GM12878 (cell line): ENCODE data around the gene SMCO4. TPM values are rescaled to one million over a fixed set of nuclear protein-coding genes. Genes with fewer than 3 reads are reported as not detected.

Experiments
- ATAC-seq: fragments of 200-7000 bp; cut with Tn5 transposase; 3 replicates; pipeline ENCODE4 v1.9.1; 2020; ENCODE audit warnings: mild to moderate bottlenecking, moderate library complexity
- BruUV-seq: library from RNA; stranded (reverse); fragments of 400-500 nt; replicated peaks from 2 replicates; lab custom pipeline; 2021; lab: Mats Ljungman, UMichigan
- CTCF ChIA-PET: fragments of 300-600 bp; sonication (Branson Sonifier 250); formaldehyde crosslinking; extraction: SDS; loops from one replicate; lab custom pipeline; 2021; ENCODE audit warnings: inconsistent platforms; lab: Yijun Ruan, JAX
- POLR2A ChIA-PET: fragments of 350-600 bp; formaldehyde crosslinking; extraction: SDS; loops from one replicate; lab custom pipeline; 2021; ENCODE audit warnings: inconsistent platforms; lab: Charles Lee
- RAD21 ChIA-PET: fragments of 300-600 bp; sonication (Branson Sonifier 250); formaldehyde crosslinking; loops from one replicate; lab custom pipeline; 2023; ENCODE audit warnings: antibody characterized with exemption; ENCODE audit not compliant: unreplicated experiment; lab: Charles Lee
- SMC1A ChIA-PET: fragments of 300-600 bp; sonication (Branson Sonifier 250); formaldehyde crosslinking; loops from one replicate; lab custom pipeline; 2023; ENCODE audit not compliant: unreplicated experiment, uncharacterized antibody; lab: Charles Lee
- DNase-seq: peaks from one replicate; pipeline ENCODE4 v3.0.0-alpha.2; 2011; ENCODE audit warnings: low read depth, low spot score
- FAIRE-seq: peaks from 3 replicates; lab custom pipeline; 2011; peaks lifted over from hg19 to GRCh38; lab: Jason Lieb, UNC
- H2AFZ ChIP-seq: 2 replicates; pipeline ENCODE4 v1.6.0; 2011; ENCODE audit warnings: low read depth, low read length, control low read depth; ENCODE audit not compliant: control insufficient read depth
- H3K27ac ChIP-seq: 2 replicates; pipeline ENCODE4 v1.5.1; 2011; ENCODE audit warnings: control low read depth; ENCODE audit not compliant: control insufficient read depth, insufficient read depth
- H3K27me3 ChIP-seq, 2 experiments: replicated peaks in 1 of 2; 2 replicates each; pipeline versions ENCODE4 v1.6.0 to v1.6.1; 2011; ENCODE audit warnings: low read length in 1 of 2; ENCODE audit not compliant: control insufficient read depth in 2 of 2, insufficient read depth in 2 of 2
- H3K36me3 ChIP-seq, 2 experiments: 2 replicates each; pipeline ENCODE4 v1.5.1; 2011; ENCODE audit warnings: low read length in 1 of 2; ENCODE audit not compliant: control insufficient read depth in 2 of 2, insufficient read depth in 2 of 2
- H3K4me1 ChIP-seq: 2 replicates; pipeline ENCODE4 v1.6.1; 2011; ENCODE audit warnings: mild to moderate bottlenecking, low read length, moderate library complexity, mixed read lengths; ENCODE audit not compliant: control insufficient read depth, insufficient read depth
- H3K4me2 ChIP-seq: 2 replicates; pipeline ENCODE4 v1.6.0; 2011; ENCODE audit warnings: control low read depth; ENCODE audit not compliant: control insufficient read depth, insufficient read depth
- H3K4me3 ChIP-seq: fragments of 200-600 bp; sonication (generic); 2 replicates; pipeline ENCODE4 v1.5.1; 2016
- H3K79me2 ChIP-seq: 2 replicates; pipeline ENCODE4 v1.6.0; 2011; ENCODE audit warnings: low read length; ENCODE audit not compliant: control insufficient read depth, insufficient read depth
- H3K9ac ChIP-seq: 2 replicates; pipeline ENCODE4 v1.8.0; 2011; ENCODE audit warnings: low read length, control low read depth, mixed read lengths; ENCODE audit not compliant: control insufficient read depth, insufficient read depth
- H3K9me3 ChIP-seq: replicated peaks from 3 replicates; pipeline ENCODE4 v1.5.1; 2011; ENCODE audit warnings: mild to moderate bottlenecking, low read length; ENCODE audit not compliant: control insufficient read depth, insufficient read depth
- H4K20me1 ChIP-seq: 2 replicates; pipeline ENCODE4 v1.6.0; 2011; ENCODE audit not compliant: control insufficient read depth, insufficient read depth
- CTCF ChIP-seq, 3 experiments: IDR thresholded peaks in 2 of 3; conservative IDR thresholded peaks in 1 of 3; 2 replicates each; pipeline ENCODE4 v1.5.1; 2011; ENCODE audit warnings: low read depth in 3 of 3, low read length in 3 of 3, mild to moderate bottlenecking in 3 of 3, control low read depth in 2 of 3, moderate library complexity in 2 of 3, inconsistent platforms in 1 of 3, mixed read lengths in 1 of 3; ENCODE audit not compliant: control insufficient read depth in 2 of 3, insufficient read depth in 1 of 3; ENCODE audit errors: extremely low read depth in 1 of 3
- EP300 ChIP-seq, 2 experiments: fragments of 150-350 bp in 1 of 2; IDR thresholded peaks; 2 replicates each; pipeline ENCODE4 v1.6.1; 2011 to 2012; ENCODE audit warnings: low read depth in 2 of 2, low read length in 2 of 2, borderline replicate concordance in 1 of 2, improper control_type of control experiment in 1 of 2, inconsistent platforms in 1 of 2; ENCODE audit not compliant: control insufficient read depth in 1 of 2
- HDGF ChIP-seq: fragments of 450-650 bp; IDR thresholded peaks from 2 replicates; pipeline ENCODE4 v1.6.1; 2016; ENCODE audit warnings: antibody characterized with exemption
- IKZF1 ChIP-seq: fragments of 450-650 bp; conservative IDR thresholded peaks from 2 replicates; pipeline ENCODE4 v1.6.1; 2017; ENCODE audit warnings: antibody characterized with exemption, mild to moderate bottlenecking
- IKZF2 ChIP-seq, 2 experiments: fragments of 450-650 bp; IDR thresholded peaks; 2 replicates each; pipeline ENCODE4 v1.6.1; 2017; ENCODE audit warnings: mild to moderate bottlenecking in 2 of 2, moderate library complexity in 2 of 2
- MLLT1 ChIP-seq: fragments of 450-650 bp; IDR thresholded peaks from 2 replicates; pipeline ENCODE4 v1.6.1; 2016; ENCODE audit warnings: mild to moderate bottlenecking
- MXI1 ChIP-seq: fragments of 150-350 bp; IDR thresholded peaks from 2 replicates; pipeline ENCODE4 v1.6.1; 2011; ENCODE audit warnings: low read depth, mild to moderate bottlenecking, inconsistent platforms, low read length, improper control_type of control experiment
- PAX5 ChIP-seq: IDR thresholded peaks from 2 replicates; pipeline ENCODE4 v1.6.1; 2011; ENCODE audit warnings: low read depth, low read length, borderline replicate concordance
- RELB ChIP-seq: fragments of 450-650 bp; IDR thresholded peaks from 2 replicates; pipeline ENCODE4 v1.6.1; 2017; ENCODE audit warnings: low read depth, mild to moderate bottlenecking, moderate library complexity
- SUPT20H ChIP-seq: IDR thresholded peaks from 2 replicates; pipeline ENCODE4 v1.6.1; 2011; ENCODE audit warnings: low read depth, mild to moderate bottlenecking, low read length, moderate library complexity, borderline replicate concordance; ENCODE audit not compliant: control insufficient read depth
- WGBS: methylation state at CpG from one replicate; pipeline ENCODE4 v1.1.6; 2016; ENCODE audit warnings: low lambda C conversion rate; ENCODE audit not compliant: insufficient replicate concordance, insufficient coverage; ENCODE audit errors: missing lambda C conversion rate; 5-methylcytosine and 5-hydroxymethylcytosine counted together
- in situ Hi-C: fragments of 300-500 bp; cut with MboI; formaldehyde crosslinking; loops from 9 replicates; pipeline ENCODE4 v1.14.3; 2018; ENCODE audit warnings: mixed read lengths
- intact Hi-C: fragments of 100-400 bp; cut with micrococcal nuclease; formaldehyde crosslinking; loops from one replicate; pipeline ENCODE4 v1.14.2; 2022; ENCODE audit not compliant: unreplicated experiment
- polyA plus RNA-seq, 11 experiments: library from polyadenylated mRNA; depleted of rRNA in 4 of 11; unstranded in 6 of 11; stranded (reverse) in 5 of 11; fragments of >200 nt; fragmentation: Nextera tagmentation in 4 of 11; fragmentation: Illumina TruSeq in 1 of 11; extraction: Ambion mirVana in 4 of 11; extraction: Trizol in 1 of 11; gene quantifications; 1 replicate in 1 of 11; 2 replicates in 10 of 11; pipeline versions ENCODE4 v1.2.1 to v1.2.3, GENCODE V29; 2011 to 2016; ENCODE audit warnings: inconsistent platforms in 2 of 11, missing spikeins in 2 of 11, low read depth in 1 of 11
- total RNA-seq, 4 experiments: library from RNA; depleted of rRNA in 3 of 4; stranded (reverse); fragments of >200 nt in 3 of 4; fragmentation: Illumina TruSeq in 1 of 4; extraction: Trizol in 1 of 4; gene quantifications; 2 replicates each; pipeline versions ENCODE4 v1.2.1 to v1.2.3, GENCODE V29; 2013 to 2021

SMCO4 gene
- total and polyA plus RNA-seq, 10 of the 15 experiments (the other 5 are each of a cell fraction or from before 2014, with no cell fraction given) = 3.6 to 59.9 (median 27.9) TPM

DNA sequence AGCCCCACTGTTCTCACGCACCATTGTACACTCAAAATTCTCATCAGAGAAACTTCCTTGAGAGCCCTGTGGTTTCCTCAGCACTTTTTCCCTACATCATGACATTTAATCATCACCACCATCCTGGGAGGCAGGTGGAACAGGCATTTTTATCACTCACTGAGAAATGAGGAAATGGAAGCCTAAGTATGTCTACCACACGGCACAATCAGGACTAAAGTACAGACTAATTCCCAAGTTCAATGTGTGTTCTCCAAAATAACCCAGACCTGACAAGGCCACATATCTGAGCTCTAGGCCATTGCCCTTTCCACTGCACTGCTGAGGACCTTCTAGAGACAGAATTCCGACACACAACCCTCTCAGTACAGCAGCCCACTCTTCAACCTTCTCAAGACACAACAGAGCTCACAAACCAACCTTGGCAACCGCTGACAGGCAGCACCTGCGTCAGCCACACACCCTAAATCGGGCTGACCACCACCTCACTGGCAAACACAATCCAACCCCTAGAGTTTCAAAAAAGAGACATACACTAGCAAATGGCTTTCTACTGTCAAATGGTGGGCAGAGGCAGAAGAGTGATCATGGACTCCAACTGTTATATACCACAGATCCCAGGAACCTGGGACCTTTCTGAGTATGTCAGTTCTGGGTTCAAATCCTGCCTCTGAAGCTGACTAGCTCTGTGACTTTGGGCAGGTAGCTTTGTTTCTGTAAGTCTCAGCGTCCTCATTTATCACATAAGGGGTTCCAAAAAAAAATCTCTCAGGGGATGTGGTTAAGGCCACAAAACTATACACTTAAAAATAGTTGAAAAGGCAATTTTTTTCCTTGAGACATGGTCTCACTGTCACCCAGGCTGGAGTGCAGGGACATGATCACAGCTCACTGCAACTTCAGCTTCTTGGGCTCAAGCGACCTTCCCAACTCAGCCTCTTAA, 16.3 kb downstream of the SMCO4 start (continued):
- TF ChIP-seq MLLT1 = 0 out of 2 replicates have a peak, but pooled peaks have one; percentile 77
- 0 out of 2 replicates have a peak, but pooled peaks have one; percentile 27 for TF ChIP-seq PAX5
- TF ChIP-seq CTCF (IDR thresholded peaks at IDR 0.05 in 2 of 3, conservative IDR thresholded peaks at IDR 0.05 in 1 of 3; ENCODE audit: control insufficient read depth in 2 of 3, extremely low read depth in 1 of 3, insufficient read depth in 1 of 3, low read depth in 3 of 3, low read length in 3 of 3) = no peak

DNA sequence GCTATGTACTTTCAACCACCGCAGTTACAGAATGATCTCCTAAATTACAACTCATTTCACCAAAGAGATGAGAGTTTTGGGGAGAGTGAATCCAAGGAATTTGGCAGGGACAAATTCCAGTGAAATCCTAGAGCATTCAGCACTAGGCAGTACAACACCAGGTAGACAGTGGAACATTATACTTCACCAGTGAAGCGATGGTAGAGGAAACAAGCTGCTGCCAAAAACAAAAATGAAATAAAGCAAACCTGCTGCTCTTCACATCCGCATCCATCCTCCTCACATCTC, 16.9 kb downstream of the SMCO4 start:
- peaks cover 81% of the 10 kb centered on the region for H3K79me2 ChIP-seq
- peak overlapping the region; percentile 81 for H2AFZ ChIP-seq
- RAD21 ChIA-PET = interaction anchor here (0.9 to 15.4 kb wide), 5 partner anchors 9 to 14 kb away, joined by 3 to 299 read pairs (median 7); partner anchors contain the start of gene SMCO4
- no peaks in the 10 kb centered on the region; a peak in 1 of 4 replicates for H3K36me3 ChIP-seq
- no peaks in the 10 kb centered on the region for H3K27me3 ChIP-seq
- in situ Hi-C loops (no loop called here), intact Hi-C loops (loop anchor here (2.0 to 10.0 kb wide), 2 partner anchors 17 to 1729 kb away; partner anchors contain the start of gene SMCO4)
- no peaks in the 10 kb centered on the region for H3K9me3 ChIP-seq
- H3K4me2 ChIP-seq = peak overlapping the region; percentile 93
- H3K4me1 ChIP-seq = peaks cover 82% of the 10 kb centered on the region
- TF ChIP-seq IKZF1 (peak; percentile 59), EP300 (IDR thresholded peaks at IDR 0.05; ENCODE audit: borderline replicate concordance in 1 of 2, control insufficient read depth in 1 of 2, low read depth in 2 of 2, low read length in 2 of 2) (peak in 1 of 2 experiments; percentile 37; a peak in 1 of 4 replicates), IKZF2 (IDR thresholded peaks at IDR 0.05) (peak; percentile 53 to 54; a peak in 3 of 4 replicates), HDGF (no peak), RELB (0 out of 2 replicates have a peak, but pooled peaks have one; percentile 16), MXI1 (0 out of 2 replicates have a peak, but pooled peaks have one; percentile 28), SUPT20H (no peak)
- H3K27ac ChIP-seq = peak overlapping the region; percentile 94
- peak overlapping the region; percentile 56; the same call in 1 of the 2 replicates for H3K4me3 ChIP-seq
- 41% methylated on average over 3 of the region's 3 CpGs for WGBS
- no peaks in the 10 kb centered on the region for H4K20me1 ChIP-seq
- CTCF ChIA-PET = interaction anchor here (1.1 to 5.6 kb wide), 5 partner anchors 10 to 290 kb away, joined by 3 to 35 read pairs (median 6); no protein-coding TSS in a partner anchor
- H3K9ac ChIP-seq = peak overlapping the region; percentile 48
- FAIRE-seq (no peak), ATAC-seq (peak; percentile 26), DNase-seq (no peak)
- SMC1A ChIA-PET = interaction anchor here (0.7 to 20.1 kb wide), 4 partner anchors 10 to 163 kb away, joined by 3 to 275 read pairs (median 130); no protein-coding TSS in a partner anchor
- POLR2A ChIA-PET = interaction anchor here (0.7 to 12.8 kb wide), 5 partner anchors 11 to 329 kb away, joined by 3 to 191 read pairs (median 3); partner anchors contain the start of gene SMCO4
- no TSS peak for BruUV-seq
